ENCODE data around the gene SLC1A4.
A peak's percentile ranks its signal among the peaks of the same experiment; 100 is the strongest.
"Not testable (repeated sequence)": the region's sequence is repeated elsewhere in the genome, so short reads cannot be mapped to it uniquely, and the experiment has no call there.

The SLC1A4 gene

DNA sequence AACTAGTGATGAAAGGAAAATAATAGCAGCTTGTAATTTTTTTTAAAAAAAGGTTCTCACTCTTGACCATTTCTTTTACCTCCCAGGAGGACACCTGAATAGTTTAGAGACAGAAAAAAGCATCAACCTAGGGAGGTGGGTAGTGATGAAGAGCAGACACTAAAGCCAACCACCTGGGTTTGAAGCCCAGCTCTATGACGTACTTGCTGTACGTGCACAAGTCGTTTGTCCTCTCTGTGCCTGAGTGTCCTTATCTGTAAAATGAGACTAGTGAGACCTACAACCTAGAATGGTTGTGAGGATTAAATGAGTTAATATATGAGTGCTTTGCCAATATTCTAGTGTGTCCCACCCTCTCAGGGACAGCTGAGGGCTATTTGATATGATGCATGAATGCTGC lies 5.8 kb downstream of the SLC1A4 start:
- DNase-seq, result no peak

DNA sequence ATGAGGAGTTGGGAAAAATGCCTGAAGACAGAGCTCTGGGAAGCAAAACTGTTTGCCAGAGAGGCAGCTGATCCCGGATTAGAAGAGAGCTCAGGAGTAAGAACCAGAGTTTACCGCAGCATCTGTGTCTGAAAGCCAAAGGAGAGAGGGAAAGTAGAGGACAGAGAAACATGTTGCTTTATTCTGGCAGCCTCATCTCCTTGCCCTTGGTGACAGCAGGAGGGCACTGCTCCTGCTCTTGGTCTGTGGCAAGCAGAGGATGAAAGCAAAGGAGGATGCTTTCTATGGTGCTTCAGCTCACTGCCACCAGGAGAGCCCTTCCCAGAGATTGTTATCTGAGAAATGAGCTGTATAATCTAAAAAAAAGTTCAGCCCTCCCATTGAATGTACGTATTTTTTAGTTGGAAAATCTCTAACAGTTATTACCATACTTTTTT lies 7.7 kb downstream of the SLC1A4 start:
- no peak for DNase-seq

DNA sequence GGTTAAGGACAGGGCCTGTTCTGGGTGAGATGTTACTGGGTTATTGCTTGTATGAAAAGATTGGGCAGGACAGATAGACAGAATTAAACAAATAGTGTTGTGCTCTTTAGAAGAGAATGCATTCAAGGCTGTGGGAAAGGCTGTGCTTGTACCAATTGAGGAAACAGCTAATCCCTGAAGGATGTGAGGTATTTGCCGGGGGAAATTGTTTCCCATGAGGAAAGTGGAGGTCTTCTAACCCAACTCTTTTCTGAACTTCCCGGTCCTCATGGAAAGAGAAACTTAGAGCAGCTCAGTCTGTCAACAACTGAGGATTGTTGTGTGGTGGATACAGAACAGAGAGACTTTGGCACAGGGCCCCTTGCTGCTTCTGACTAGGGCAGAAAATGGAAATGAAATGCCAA lies 9.5 kb downstream of the SLC1A4 start:
- DNase-seq, result no peak

DNA sequence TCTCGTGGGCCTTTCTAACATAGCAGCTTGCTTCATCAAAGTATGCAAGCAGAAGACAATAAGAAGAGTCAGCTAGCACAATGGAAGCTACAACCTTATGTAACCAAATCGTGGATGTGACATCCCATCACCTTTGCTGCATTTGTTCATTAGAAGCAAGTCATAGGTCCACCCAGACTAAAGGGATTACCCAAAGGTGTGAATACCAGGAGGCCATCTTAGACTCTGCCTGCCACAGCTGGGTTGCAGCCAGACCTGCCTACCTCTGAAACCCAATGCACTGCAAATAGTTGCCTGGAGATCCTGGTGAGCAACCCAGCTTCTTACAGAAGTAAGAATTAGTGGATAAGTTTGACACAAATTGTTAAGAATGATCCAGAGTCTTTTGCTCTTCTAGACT lies 10.6 kb downstream of the SLC1A4 start:
- DNase-seq, result no peak

DNA sequence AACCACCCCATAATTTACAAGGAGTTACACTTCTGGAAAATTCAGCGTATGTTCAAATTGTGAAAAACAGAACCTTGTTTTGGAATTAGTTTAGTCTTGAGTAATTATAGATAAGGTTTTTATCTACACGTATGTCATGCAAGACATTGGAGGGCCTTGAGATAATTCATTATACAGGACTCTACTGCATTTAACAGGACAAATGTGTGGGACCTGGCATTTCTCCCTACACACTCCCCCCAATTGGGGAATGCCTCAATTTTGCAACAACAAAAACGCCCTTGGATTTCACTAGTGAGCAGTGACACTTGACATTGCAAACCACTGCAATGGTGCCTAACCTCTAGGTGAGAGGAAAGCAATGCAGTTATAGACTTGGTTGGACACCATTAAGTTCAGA lies 11.4 kb downstream of the SLC1A4 start:
- DNase-seq, result no peak

DNA sequence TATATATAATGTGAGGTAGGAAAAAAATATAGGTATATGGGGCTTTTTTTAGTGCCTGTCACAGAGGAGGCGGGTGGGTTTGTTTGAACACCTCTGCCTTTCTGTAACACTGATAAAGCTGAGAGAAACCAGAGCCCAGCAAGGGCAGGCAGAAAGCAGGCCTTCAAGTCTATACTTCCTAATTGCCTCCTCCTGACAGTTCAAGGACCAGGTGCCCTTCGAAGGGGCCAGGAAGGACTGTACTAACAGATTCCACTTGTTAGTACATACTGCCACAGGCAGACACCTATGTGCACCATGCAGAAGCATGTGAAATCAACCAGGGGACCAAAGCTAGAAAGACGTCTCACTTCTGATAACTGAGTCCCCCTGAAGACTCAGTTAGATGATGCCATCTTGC lies 13.8 kb downstream of the SLC1A4 start:
- no peak for DNase-seq

DNA sequence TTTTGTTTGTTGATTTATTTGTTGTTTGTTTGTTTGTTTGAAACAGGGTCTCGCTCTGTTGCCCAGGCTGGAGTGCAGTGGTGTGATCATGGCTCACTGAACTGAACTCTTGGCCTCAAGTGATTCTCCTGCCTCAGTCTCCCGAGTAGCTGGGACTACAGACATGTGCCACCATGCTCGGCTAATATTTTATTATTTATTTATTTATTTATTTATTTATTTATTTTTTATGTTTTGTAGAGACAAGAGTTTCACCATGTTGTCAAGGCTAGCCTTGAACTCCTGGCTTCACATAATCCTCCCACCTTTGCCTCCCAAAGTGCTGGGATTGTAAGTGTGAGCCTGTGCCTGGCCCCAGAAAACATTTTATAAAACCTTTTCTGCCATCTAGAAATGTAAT lies 15.0 kb downstream of the SLC1A4 start:
- not testable (repeated sequence) for DNase-seq

DNA sequence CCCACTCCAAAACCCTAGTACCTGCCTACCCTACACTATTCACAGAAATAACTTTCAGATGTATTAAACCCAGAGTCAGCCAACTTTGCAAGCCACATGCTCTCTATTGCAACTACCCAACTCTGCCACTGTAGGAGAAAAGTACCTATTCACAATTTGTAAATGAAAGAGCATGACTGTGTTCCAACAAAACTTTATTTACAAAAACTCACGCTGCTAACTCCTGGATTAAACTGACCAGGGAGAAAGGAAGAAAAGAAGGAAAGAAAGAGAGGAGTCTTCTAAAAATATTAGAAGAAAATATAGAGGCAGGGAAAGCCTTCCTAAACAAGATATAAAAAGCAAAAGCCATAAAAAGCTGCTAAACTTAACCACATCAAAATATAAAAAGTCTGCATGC lies 24.6 kb downstream of the SLC1A4 start:
- DNase-seq, result no peak

DNA sequence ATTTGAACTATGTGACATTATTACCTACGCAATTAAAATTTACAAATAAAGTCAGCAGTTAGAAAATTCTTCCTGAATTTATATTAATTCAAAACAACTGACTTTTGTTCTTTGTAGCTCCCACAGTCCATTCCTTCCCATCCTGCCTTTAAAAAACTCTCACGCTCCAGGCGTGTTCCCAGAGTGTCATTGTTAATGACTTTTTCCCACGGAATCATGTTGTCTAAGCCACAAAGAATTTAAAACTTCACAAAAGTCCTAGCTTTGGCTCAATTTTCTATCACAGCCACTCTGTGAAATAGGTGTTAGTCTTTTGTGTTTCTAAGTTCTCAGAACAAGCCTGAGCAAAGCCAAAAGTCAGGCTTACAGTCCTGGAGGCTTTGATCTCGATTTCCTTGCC lies 26.5 kb downstream of the SLC1A4 start:
- DNase-seq, result no peak

DNA sequence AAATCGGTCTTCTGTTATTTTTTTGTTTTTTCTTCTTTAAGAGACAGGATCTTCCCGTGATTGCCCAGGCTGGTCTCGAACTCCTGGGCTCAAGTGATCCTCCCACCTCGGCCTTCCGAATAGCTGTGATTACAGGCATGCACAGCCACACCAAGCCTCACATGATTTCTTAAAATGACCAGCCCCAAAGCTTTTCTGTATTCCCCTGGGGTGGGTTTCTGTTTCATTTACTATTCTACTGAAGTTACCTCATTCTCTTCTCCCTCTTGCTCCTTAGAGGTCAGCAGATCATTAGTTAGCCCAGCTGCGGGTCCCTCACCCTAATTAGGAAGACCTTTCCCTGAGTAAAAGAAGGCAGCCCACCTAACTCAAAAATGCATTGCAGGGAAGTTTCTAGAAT lies 27.6 kb downstream of the SLC1A4 start:
- no peak for DNase-seq

DNA sequence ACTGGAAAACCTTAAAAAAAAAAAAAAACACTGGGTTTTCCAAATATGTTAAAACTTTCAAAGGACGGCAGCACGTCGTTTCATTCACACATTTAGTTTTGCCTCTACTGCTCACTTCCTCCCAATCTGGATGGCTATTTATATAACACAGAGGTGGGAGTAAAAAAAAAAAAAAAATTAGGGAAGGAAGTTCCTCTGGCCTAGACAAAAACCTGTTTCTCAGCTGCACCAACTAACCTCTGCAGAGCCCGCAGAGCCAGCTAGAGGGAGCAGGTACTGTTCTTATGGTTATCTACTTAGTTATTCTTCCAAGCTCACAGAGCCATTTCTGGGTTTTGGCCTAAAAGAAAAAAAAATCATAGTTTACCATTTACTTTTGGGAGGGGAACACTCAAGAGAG lies 28.1 kb downstream of the SLC1A4 start:
- DNase-seq, result no peak

DNA sequence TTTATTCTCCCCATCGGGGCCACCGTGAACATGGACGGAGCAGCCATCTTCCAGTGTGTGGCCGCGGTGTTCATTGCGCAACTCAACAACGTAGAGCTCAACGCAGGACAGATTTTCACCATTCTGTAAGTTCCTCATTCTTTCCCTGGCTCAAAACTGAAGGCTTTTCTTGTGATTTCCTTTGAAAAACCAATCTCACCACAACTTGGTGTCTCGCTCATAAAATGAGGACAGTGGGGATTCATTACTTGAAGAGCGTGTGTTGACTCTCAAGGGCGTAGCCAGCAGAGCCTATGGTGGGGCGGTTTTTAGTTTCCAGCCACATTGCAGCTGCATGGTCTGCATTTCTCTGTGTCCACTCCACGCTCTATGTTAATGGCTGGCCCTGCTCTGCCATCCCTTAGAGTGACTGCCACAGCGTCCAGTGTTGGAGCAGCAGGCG lies 29.0 kb downstream of the SLC1A4 start:
- DNase-seq, result no peak

DNA sequence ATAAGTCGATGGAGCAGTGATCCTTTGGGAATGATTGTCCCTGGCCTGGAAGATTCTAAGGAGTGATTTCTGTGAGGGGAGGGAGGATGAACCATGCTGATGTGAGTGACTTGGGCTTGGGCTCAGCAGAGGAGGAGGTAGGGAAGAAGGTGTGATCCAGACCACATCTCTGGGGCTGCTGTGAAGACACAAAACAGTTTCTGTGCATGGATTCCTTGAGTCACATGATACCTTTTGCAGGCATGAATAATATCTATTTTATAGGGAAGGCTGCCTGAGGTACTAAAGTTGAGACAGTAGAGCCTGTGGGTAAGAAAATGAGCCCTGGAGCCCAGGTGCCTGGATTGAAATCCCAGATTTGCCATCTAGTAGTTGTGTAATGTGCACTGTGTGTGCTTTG lies 29.8 kb downstream of the SLC1A4 start:
- no peak for DNase-seq

DNA sequence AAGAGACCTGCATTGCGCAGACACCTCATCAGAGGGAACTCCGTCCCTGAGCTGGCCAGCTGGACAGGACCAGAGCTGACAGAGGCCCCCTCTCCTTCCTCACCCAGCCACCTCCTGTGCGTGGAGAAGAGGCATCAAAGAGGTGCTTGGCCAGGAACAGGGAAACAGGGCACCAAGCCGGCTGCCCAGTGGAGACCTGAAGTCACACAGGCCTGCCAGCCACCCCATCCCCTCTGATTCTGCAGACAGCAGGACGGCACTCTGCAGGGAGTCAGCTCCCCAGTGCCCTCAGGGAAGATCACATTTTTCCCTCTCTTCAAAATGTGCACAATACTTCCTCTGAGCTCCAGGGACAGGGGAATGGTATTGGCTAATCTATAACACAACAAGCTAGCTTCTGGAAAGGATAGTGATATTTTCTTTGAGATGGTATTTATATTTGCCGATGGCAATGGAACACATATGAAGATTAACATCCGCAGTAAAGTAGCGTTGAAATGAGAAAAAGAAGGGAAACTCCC lies 30.5 kb downstream of the SLC1A4 start:
- no peak for DNase-seq

DNA sequence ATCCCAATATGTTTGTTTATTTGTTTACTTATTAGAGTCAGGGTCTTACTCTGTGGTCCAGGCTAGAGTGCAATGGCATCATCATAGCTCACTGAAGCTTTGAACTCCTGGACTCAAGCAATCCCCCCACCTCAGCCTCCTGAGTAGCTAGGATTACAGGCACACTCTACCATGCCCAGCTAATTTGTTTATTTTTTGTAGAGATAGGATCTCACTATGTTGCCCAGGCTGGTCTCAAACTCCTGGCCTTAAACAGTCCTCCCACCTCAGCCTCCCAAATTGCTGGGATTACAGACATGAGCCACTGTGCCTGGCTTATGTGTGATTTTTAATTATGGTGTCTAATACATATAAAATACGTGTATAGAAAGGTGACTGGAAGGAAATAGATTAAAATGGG lies 31.1 kb downstream of the SLC1A4 start:
- not testable (repeated sequence) for DNase-seq

DNA sequence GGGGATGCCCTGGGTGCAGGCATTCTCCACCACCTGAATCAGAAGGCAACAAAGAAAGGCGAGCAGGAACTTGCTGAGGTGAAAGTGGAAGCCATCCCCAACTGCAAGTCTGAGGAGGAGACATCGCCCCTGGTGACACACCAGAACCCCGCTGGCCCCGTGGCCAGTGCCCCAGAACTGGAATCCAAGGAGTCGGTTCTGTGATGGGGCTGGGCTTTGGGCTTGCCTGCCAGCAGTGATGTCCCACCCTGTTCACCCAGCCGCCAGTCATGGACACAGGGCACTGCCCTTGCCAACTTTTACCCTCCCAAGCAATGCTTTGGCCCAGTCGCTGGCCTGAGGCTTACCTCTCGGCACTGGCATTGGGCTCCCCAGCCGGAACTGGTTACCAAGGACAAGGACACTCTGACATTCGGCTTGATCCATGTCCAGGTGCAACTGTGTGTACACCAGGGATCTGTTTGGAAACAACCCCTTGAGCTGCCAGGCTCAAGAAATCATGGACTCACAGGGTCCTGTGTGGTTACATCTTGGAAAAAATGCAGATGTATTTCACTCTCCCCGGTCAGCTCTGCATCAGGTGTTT lies 31.8 kb downstream of the SLC1A4 start:
- no peak for DNase-seq

DNA sequence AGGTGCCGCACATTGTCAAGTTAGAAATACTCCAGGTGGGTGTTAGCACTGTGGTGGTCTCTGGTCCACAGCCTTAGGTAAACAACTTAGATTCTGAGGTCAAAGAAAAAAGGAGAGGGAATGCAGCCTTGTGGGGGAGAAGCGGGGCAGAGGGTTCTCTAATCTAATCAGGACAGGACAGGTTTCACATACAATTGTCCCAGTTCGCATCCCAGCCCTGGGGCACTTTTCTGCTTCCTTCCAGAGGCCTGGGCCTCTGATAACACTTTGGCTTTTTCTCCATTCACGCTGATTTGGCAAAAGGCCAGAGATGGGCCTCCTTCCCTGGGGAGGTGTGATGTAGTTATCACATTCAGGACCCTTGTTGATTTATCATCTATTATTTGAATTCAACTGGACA lies 32.5 kb downstream of the SLC1A4 start:
- peak; percentile 58 for DNase-seq

DNA sequence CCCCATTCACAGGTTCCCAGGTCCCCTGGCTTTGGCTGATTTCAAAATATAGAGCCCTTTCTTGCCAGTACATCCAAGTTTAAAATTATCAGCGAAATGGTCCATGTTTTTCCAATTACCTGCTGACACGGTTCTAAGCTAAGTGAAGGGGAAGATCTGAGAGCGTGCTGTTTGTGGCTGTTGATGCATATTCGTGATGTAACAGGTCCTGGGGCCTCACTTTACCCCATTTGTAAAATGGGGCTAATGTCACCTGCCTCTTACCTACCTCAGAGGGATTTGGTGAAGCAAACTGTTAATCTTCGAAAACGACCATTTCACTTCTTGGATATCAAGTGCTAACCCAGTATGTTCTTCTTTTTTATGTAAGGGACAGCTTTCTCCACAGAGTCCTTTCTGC lies 33.0 kb downstream of the SLC1A4 start:
- no peak for DNase-seq

DNA sequence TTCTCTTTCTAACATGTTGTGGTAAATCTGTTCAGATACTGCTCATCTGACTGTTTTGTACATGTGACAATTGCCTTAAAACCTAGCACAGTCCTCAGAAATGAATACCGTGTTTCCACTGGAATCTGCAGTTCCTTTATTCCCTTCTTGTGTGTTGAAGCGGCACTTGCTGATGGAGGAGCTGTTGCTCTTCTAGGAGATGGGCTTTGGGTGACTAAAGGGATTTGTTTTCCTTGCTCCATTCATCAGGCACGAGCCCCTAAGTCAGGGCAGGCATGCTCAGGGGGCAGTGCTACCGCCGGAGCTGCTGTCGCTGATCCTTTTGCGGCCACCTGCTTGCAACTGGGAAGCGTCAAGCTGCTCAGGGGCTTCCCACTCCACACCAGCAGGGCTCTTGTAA lies 34.5 kb downstream of the SLC1A4 start:
- DNase-seq, result no peak

DNA sequence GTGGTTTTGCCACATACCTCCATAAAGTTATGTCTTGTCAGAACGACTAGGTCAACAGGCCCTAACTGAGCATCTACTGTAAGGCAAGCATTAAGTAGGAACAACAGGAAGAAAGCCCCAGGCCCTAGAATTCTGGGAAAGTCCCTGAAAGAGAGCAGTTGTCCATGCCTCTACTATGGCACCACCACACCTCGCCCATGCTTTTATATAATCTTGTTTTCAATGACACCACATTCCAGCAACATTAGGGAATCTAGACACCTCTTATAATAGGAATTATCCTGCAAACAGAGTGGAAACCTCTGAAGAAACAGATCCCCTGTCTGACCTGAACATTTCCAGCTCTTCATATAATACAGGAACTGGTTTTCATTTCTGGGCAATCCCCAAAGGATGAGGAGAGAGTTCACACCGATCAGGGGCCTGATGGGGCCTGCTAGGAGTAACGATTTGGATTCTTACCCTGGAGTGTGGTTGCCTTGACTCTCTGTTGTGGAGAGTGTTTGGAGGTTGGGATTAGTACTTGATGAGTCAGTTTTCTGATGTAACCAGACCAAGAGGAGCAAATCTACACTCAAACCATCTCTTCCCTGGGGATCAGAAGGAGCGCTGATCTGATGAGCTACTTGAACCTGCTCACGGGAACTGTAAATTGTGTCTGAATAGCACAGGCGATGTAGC lies 35.1 kb downstream of the SLC1A4 start:
- no peak for DNase-seq

DNA sequence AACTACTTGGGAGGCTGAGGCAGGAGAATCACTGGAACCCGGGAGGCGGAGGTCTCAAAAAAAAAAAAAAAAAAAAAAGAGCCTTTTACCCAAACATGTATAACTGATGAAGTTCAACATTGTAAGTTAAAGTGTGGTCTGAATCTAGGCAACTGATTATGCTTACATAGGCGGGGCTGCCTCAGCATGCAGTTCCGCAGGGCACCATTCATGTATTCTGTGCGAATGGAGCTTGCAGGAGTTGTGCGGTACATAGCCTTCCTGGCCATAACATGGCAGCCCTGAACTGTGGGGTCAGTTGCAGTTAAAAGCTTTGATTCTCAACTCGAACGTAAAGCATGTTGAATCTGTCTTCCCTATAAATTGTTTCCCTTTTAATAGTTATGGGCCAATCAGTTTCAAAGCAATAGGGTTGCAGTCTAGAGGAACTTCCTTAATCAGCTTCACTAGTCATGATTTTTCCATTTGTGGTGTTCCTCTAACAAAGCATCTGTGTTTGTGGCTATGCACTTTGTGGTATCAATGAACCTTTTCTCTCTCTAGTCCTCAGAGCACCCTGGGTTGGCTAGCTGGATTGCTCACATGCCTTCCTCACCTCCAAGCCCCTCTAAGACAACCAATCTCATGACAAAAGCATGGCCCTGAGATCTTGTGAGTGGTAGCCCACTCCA lies 36.4 kb downstream of the SLC1A4 start:
- no peak for DNase-seq

DNA sequence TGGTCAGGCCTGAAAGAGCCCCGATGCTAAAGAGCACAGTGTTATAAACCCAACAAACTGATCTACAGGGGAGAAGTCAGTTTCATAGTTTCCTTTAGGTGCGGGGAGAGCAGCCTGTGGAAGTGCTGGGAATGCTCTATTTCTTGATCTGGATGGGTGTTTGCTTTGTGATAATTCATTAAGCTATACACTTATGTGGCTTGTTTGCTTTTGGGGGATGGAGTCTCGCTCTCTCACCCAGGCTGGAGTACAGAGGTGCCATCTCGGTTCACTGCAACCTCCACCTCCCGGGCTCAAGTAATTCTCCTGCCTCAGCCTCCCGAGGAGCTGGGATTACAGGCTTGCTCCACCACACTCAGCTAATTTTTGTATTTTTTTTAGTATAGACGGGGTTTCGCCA lies 37.0 kb downstream of the SLC1A4 start:
- DNase-seq, result no peak

DNA sequence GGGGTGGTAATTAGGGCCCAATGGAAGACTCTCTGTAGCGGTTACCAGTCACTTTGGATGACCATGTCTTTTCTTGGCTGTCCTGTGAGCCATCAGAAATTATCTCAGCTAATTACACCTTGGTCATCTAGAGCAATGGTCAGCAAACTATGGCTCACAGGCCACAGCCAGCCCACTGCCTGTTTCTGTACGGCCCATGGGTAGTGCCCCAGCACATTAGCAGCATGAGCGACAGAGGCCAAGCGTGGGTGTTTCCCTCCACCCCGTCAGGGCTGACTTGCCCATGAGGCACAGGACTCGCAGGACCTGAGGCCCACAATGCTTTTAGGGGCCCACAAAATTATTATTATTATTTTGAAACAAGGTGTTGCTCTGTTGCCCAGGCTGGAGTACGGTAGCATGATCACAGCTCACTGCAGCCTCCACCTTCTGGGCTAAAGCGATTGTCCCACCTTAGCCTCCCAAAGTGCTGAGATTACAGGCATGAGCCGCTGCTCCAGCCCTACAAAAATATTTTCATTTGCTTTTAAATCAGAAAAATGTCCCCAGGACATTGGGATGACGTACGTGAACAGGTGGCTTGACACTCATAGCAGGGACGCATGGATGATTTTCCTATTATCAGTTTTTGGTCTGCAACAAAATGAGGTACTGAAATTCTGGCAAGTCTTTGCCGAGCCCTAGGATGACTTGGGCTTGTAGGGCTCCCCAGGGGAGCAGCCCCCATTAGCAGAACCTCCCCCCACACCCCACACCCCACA lies 37.7 kb downstream of the SLC1A4 start:
- no peak for DNase-seq
